ENCODE measurements around the gene VRTN.

DNA sequence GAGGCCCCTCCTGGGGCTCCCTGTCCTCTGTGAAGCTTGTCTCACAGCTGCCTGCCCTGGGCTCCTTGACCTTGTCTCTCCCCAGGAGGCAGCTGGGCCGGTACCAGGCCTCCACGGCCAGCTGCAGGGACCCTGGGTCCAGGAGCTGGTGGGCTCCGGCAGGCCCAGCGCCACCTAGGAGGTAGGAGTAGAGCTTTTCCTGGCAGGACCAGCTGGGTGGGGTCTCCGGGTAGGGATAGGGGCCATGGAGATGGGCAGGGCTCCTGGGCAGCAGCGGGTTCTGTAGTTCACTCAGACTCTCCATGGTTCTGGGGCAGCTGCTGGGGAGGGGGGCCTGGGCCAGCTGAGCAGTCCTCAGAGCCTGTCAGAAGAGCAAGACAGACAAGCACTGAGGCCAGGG lies 61.2 kb downstream of the VRTN start:
- TF ChIP-seq POLR2A (IDR thresholded peaks at IDR 0.05; ENCODE audit: low read depth, low read length), result no peak
- TF ChIP-seq TAF1 (IDR thresholded peaks at IDR 0.05; ENCODE audit: low read depth, low read length), result no peak
- no peak for TF ChIP-seq POLR2AphosphoS5 (IDR thresholded peaks at IDR 0.05; ENCODE audit: low read depth, low read length)
- TF ChIP-seq PAX5 (IDR thresholded peaks at IDR 0.05; ENCODE audit: insufficient read depth, low read length, severe bottlenecking), result no peak
- TF ChIP-seq SPI1 (IDR thresholded peaks at IDR 0.05; ENCODE audit: low read depth, low read length), result no peak
